Fibroblast of mammary gland (primary cell): ENCODE data around the gene MYL12A.

ENCODE experiments used
- DNase-seq: peaks from one replicate; pipeline ENCODE4 v3.0.0-alpha.2; 2010; ENCODE audit warnings: low read depth
- H3K4me3 ChIP-seq: 2 replicates; pipeline ENCODE4 v1.5.1; 2011; ENCODE audit warnings: low read depth, mild to moderate bottlenecking, low read length, moderate library complexity; ENCODE audit not compliant: control insufficient read depth
- CTCF ChIP-seq: conservative IDR thresholded peaks from 2 replicates; pipeline ENCODE4 v1.5.1; 2011; ENCODE audit warnings: low read depth, low read length, inconsistent platforms; ENCODE audit not compliant: control insufficient read depth, insufficient read depth

Gene MYL12A

GRCh38 chr18:3225588-3225987, 22.0 kb upstream of the MYL12A start:
- TF ChIP-seq CTCF, result no peak
- DNase-seq, result no peak
- no peak overlapping the region for H3K4me3 ChIP-seq

DNA sequence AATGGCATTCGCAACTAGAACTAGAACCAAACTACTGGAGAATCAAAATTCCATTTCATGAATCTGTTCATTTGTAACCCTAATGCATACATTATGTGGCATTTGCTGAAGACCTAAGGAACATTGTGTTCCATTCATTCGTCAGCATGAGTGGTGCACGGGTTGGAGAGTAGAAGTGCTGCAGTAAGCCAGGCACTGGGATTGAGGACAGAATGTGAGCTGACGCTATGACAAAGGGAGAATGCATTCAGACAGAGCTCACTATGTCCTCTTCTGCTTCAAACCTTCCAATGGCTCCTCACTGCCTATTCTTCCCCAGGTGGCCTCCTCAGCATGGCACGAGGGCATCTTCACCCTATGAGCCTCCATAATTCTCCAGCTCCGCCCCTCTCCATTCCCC, 21.6 kb upstream of the MYL12A start:
- no peak for TF ChIP-seq CTCF
- no peak overlapping the region for H3K4me3 ChIP-seq
- DNase-seq, result no peak

GRCh38 chr18:3230401-3231334, 16.9 kb upstream of the MYL12A start:
- no peak for TF ChIP-seq CTCF
- H3K4me3 ChIP-seq, result no peak overlapping the region
- peak; percentile 32 for DNase-seq

DNA sequence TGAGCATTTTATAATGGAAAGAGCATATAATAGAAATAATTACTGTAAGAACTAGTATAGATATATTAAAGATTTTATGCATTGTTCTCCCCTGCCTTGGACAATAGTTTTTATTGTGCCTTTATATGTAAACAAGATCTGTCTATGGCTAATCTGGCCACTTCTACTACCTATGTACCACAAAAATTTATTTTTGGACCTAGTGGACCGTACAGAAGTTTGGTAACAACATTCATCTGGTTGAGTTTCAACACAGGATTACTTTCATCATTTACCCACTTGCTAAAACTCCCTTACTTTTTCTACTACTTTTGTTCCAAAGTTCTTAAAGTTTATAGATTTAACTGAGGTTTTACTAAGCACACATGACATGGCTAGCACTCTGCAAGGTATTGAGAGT, 14.6 kb upstream of the MYL12A start:
- no peak for DNase-seq
- H3K4me3 ChIP-seq, result no peak overlapping the region
- no peak for TF ChIP-seq CTCF

- DNase-seq, result no peak
- TF ChIP-seq CTCF, result no peak
- no peak overlapping the region for H3K4me3 ChIP-seq
Observed at GRCh38 chr18:3233433-3234168, 14.0 kb upstream of the MYL12A start.

GRCh38 chr18:3234457-3234856, 13.1 kb upstream of the MYL12A start:
- no peak for TF ChIP-seq CTCF
- DNase-seq, result no peak
- H3K4me3 ChIP-seq, result no peak overlapping the region
